HEK293 (cell line): ENCODE results near the gene KIF19.

Experiments used
- CTCF ChIA-PET: fragments of 350-600 bp; formaldehyde crosslinking; extraction: SDS; loops from one replicate; lab custom pipeline; 2021; ENCODE audit warnings: antibody characterized with exemption; lab: Yijun Ruan, JAX
- POLR2A ChIA-PET: fragments of 300-600 bp; formaldehyde crosslinking; extraction: SDS; loops from one replicate; lab custom pipeline; 2020; ENCODE audit warnings: antibody characterized with exemption, inconsistent platforms; lab: Yijun Ruan, JAX
- H3K27ac ChIP-seq: fragments of 200-500 bp; sonication (Bioruptor generic); 2 replicates; pipeline ENCODE4 v1.5.1; 2014; ENCODE audit warnings: low read depth, low read length, control low read depth, inconsistent platforms; ENCODE audit errors: extremely low read depth
- H3K36me3 ChIP-seq, 2 experiments: fragments of 200-500 bp in 1 of 2; sonication (Bioruptor generic) in 1 of 2; 1 replicate in 1 of 2; 2 replicates in 1 of 2; pipeline ENCODE4 v1.5.1; 2014 to 2017; ENCODE audit warnings: inconsistent platforms in 2 of 2, low read length in 2 of 2; ENCODE audit not compliant: control insufficient read depth in 2 of 2, insufficient read depth in 1 of 2
- H3K4me1 ChIP-seq: fragments of 200-500 bp; sonication (Bioruptor generic); 2 replicates; pipeline ENCODE4 v1.5.1; 2014; ENCODE audit warnings: mild to moderate bottlenecking, low read length, inconsistent platforms; ENCODE audit not compliant: control insufficient read depth, insufficient read depth
- H3K4me3 ChIP-seq: 2 replicates; pipeline ENCODE4 v1.5.1; 2011; ENCODE audit warnings: low read depth, mild to moderate bottlenecking, control low read depth, low read length, moderate library complexity
- H3K9me3 ChIP-seq: fragments of 200-500 bp; sonication (Bioruptor generic); 2 replicates; pipeline ENCODE4 v1.5.1; 2014; ENCODE audit warnings: low read depth, low read length, inconsistent platforms; ENCODE audit not compliant: control insufficient read depth, insufficient read depth
- ZBTB1 ChIP-seq: fragments of 450-650 bp; formaldehyde crosslinking; IDR thresholded peaks from 2 replicates; pipeline ENCODE4 v1.5.1; 2016; ENCODE audit warnings: missing biosample characterization, missing genetic modification characterization
- ZFHX2 ChIP-seq: fragments of 450-650 bp; formaldehyde crosslinking; conservative IDR thresholded peaks from 2 replicates; pipeline ENCODE4 v1.5.1; 2016; ENCODE audit warnings: missing biosample characterization, missing genetic modification characterization
- ZNF514 ChIP-seq: fragments of 450-650 bp; formaldehyde crosslinking; IDR thresholded peaks from 2 replicates; pipeline ENCODE4 v1.5.1; 2016; ENCODE audit warnings: missing biosample characterization, missing genetic modification characterization
- ZNF768 ChIP-seq: fragments of 450-650 bp; formaldehyde crosslinking; IDR thresholded peaks from 2 replicates; pipeline ENCODE4 v1.5.1; 2018; ENCODE audit warnings: missing biosample characterization, mild to moderate bottlenecking, missing genetic modification characterization
- ZNF830 ChIP-seq: fragments of 450-650 bp; IDR thresholded peaks from 2 replicates; pipeline ENCODE4 v1.5.0; 2018; ENCODE audit warnings: missing biosample characterization, missing genetic modification characterization, low read depth, mild to moderate bottlenecking, moderate library complexity
- TF ChIP-seq, protein P1 (sequence below): fragments of 450-650 bp; formaldehyde crosslinking; IDR thresholded peaks from 2 replicates; pipeline ENCODE4 v1.5.1; 2016; ENCODE audit warnings: missing biosample characterization, missing genetic modification characterization
- TF ChIP-seq, protein P2 (sequence below): fragments of 450-650 bp; formaldehyde crosslinking; IDR thresholded peaks from 2 replicates; pipeline ENCODE4 v1.5.1; 2016; ENCODE audit warnings: missing biosample characterization, missing genetic modification characterization
- TF ChIP-seq, protein P3 (sequence below): fragments of 450-650 bp; formaldehyde crosslinking; conservative IDR thresholded peaks from 2 replicates; pipeline ENCODE4 v1.5.1; 2016; ENCODE audit warnings: low read depth, missing biosample characterization, missing genetic modification characterization
- TF ChIP-seq, protein P4 (sequence below): IDR thresholded peaks from 2 replicates; pipeline ENCODE4 v1.6.1; 2011; ENCODE audit warnings: mild to moderate bottlenecking, low read depth, low read length, borderline replicate concordance

Gene KIF19

DNA sequence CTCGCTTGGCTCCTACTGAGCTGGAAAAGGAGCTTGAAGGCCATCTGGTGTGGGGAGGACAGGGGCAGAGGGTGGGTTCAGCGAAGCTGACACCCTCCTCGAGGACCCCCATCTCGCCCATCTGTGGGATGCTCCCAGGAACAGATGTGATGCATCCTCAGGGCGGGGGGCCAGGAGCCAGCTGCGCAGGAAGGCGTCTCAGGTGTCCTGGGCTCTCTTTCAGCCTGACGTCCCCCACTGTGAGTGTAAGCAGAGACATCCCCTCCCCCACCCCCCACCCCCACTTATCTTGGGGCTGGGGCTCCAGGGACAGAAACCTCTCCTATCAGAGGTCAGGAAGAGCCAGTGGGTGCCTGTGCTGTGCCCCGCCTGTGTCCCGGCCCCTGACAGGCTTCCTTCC, 16.2 kb downstream of the KIF19 start:
- no peak for TF ChIP-seq ZNF830 (tag by site-specific recombination)
- no peak for TF ChIP-seq ZNF514
- CTCF ChIA-PET, result no interaction called here

DNA sequence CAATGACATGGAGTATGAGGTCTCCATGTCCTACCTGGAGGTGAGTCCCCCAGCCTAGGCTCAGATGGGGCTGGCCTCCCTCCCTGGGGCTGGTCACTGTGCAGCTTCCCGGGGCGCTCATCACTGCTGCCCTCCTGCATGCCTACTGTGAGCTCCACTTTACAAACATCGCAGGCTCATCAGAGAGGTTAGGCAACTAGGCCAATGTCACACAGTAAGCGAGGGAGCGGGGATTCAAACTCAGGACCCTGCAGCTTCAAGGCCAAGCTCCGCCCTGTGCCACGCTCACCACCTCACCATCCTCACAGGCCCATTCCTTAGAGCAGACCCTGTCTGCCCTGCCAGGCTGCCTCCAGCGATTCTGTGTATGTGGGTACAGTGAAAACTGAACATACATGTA, 17.1 kb downstream of the KIF19 start:
- Histone ChIP-seq H3K4me3 (no peak overlapping the region), H3K36me3 (no peaks in the 10 kb centered on the region), H3K27ac (no peak overlapping the region), H3K4me1 (no peaks in the 10 kb centered on the region), H3K9me3 (no peaks in the 10 kb centered on the region)
- POLR2A ChIA-PET, result no interaction called here
- TF ChIP-seq ZNF768 (tag by site-specific recombination) (peak; percentile 71; the same call in 1 of the 2 replicates), ZBTB1 (tag by site-specific recombination) (no peak)
- TF ChIP-seq, protein P1, sequence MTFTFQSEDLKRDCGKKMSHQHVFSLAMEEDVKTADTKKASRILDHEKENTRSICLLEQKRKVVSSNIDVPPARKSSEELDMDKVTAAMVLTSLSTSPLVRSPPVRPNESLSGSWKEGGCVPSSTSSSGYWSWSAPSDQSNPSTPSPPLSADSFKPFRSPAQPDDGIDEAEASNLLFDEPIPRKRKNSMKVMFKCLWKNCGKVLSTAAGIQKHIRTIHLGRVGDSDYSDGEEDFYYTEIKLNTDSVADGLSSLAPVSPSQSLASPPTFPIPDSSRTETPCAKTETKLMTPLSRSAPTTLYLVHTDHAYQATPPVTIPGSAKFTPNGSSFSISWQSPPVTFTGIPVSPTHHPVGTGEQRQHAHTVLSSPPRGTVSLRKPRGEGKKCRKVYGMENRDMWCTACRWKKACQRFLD, result no peak
- CTCF ChIA-PET, result interaction anchor here (0.6 kb wide), 1 partner anchor 129 kb away, joined by 3 read pairs; no protein-coding TSS in a partner anchor

More for the DNA sequence above, 16.2 kb downstream of the KIF19 start:
- Histone ChIP-seq H3K4me3 (no peak overlapping the region), H3K4me1 (no peaks in the 10 kb centered on the region), H3K9me3 (no peaks in the 10 kb centered on the region), H3K27ac (no peak overlapping the region), H3K36me3 (no peaks in the 10 kb centered on the region)
- POLR2A ChIA-PET, result no interaction called here

DNA sequence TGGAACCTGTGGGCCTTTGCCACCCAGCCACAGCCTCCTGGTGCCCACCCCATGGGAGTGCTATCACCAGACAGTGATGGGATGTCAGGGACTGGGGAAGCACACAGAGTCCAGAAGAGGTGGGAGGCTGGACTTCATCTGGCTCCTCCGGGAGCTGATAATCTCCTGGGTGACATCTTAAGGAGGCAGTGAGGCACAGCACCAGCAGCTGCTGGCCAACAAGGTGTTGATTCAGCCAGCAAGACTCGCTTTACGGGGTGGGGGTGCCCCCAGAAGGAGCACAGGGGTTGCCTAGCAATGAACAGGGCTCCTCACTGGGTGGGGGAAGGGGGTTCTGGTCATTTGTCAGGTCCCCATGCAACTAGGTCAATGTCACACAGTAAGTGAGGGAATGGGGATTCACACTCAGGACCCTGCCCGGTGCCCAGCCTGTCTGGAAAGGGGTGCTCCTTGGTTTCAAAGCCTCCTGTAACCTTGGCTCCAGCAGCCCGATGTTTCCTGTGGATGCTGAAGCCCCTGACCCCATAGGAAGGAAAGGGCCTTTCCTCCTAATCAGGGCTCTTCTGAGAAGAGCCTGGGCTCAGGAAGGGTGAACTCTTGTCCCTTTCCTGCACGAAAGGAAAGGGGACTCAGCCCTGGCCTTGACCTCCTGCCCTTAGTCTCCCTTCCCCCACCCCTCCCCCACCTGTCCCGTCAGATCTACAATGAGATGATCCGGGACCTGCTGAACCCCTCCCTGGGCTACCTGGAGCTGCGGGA, 17.7 kb downstream of the KIF19 start:
- POLR2A ChIA-PET, result no interaction called here
- CTCF ChIA-PET, result interaction anchor here (0.6 kb wide), 1 partner anchor 16 kb away, joined by 3 read pairs; no protein-coding TSS in a partner anchor
- no peaks in the 10 kb centered on the region for H3K4me1 ChIP-seq

More for the DNA sequence above, 17.7 kb downstream of the KIF19 start:
- no peak overlapping the region for H3K4me3 ChIP-seq
- H3K27ac ChIP-seq, result no peak overlapping the region
- H3K36me3 ChIP-seq, result no peaks in the 10 kb centered on the region
- no peaks in the 10 kb centered on the region for H3K9me3 ChIP-seq
- TF ChIP-seq, protein P2, sequence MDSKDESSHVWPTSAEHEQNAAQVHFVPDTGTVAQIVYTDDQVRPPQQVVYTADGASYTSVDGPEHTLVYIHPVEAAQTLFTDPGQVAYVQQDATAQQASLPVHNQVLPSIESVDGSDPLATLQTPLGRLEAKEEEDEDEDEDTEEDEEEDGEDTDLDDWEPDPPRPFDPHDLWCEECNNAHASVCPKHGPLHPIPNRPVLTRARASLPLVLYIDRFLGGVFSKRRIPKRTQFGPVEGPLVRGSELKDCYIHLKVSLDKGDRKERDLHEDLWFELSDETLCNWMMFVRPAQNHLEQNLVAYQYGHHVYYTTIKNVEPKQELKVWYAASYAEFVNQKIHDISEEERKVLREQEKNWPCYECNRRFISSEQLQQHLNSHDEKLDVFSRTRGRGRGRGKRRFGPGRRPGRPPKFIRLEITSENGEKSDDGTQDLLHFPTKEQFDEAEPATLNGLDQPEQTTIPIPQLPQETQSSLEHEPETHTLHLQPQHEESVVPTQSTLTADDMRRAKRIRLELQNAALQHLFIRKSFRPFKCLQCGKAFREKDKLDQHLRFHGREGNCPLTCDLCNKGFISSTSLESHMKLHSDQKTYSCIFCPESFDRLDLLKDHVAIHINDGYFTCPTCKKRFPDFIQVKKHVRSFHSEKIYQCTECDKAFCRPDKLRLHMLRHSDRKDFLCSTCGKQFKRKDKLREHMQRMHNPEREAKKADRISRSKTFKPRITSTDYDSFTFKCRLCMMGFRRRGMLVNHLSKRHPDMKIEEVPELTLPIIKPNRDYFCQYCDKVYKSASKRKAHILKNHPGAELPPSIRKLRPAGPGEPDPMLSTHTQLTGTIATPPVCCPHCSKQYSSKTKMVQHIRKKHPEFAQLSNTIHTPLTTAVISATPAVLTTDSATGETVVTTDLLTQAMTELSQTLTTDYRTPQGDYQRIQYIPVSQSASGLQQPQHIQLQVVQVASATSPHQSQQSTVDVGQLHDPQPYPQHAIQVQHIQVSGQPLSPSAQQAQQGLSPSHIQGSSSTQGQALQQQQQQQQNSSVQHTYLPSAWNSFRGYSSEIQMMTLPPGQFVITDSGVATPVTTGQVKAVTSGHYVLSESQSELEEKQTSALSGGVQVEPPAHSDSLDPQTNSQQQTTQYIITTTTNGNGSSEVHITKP, result no peak
- TF ChIP-seq, protein P3, sequence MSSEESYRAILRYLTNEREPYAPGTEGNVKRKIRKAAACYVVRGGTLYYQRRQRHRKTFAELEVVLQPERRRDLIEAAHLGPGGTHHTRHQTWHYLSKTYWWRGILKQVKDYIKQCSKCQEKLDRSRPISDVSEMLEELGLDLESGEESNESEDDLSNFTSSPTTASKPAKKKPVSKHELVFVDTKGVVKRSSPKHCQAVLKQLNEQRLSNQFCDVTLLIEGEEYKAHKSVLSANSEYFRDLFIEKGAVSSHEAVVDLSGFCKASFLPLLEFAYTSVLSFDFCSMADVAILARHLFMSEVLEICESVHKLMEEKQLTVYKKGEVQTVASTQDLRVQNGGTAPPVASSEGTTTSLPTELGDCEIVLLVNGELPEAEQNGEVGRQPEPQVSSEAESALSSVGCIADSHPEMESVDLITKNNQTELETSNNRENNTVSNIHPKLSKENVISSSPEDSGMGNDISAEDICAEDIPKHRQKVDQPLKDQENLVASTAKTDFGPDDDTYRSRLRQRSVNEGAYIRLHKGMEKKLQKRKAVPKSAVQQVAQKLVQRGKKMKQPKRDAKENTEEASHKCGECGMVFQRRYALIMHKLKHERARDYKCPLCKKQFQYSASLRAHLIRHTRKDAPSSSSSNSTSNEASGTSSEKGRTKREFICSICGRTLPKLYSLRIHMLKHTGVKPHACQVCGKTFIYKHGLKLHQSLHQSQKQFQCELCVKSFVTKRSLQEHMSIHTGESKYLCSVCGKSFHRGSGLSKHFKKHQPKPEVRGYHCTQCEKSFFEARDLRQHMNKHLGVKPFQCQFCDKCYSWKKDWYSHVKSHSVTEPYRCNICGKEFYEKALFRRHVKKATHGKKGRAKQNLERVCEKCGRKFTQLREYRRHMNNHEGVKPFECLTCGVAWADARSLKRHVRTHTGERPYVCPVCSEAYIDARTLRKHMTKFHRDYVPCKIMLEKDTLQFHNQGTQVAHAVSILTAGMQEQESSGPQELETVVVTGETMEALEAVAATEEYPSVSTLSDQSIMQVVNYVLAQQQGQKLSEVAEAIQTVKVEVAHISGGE, result no peak
- TF ChIP-seq ZFHX2 (tag by site-specific recombination), result no peak
- TF ChIP-seq, protein P4, sequence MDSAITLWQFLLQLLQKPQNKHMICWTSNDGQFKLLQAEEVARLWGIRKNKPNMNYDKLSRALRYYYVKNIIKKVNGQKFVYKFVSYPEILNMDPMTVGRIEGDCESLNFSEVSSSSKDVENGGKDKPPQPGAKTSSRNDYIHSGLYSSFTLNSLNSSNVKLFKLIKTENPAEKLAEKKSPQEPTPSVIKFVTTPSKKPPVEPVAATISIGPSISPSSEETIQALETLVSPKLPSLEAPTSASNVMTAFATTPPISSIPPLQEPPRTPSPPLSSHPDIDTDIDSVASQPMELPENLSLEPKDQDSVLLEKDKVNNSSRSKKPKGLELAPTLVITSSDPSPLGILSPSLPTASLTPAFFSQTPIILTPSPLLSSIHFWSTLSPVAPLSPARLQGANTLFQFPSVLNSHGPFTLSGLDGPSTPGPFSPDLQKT, result no peak
